ENCODE results near the gene KIF26A. TPM values are rescaled to one million over a fixed set of nuclear protein-coding genes. Genes with fewer than 3 reads are reported as not detected.

The KIF26A gene
- total RNA-seq, 4 donors from 2014 or later: 0.53 to 5.8 (median 1.6) TPM

GRCh38 chr14:104096751-104097700 lies 41.4 kb upstream of the KIF26A start:
- Histone ChIP-seq H3K27me3 (no peaks in the 10 kb centered on the region), H3K9me3 (no peaks in the 10 kb centered on the region), H3K4me1 (peaks cover 0 to 23% (median 0%) of the 10 kb centered on the region in 4 donors), H3K36me3 (no peaks in the 10 kb centered on the region), H3K4me3 (no peak overlapping the region), H3K27ac (no peak overlapping the region)
- DNase-seq: peak in 1 of 3 donors; percentile 43
- TF ChIP-seq CTCF (IDR thresholded peaks at IDR 0.05) (peak in 1 of 6 experiments; percentile 4), POLR2A (IDR thresholded peaks at IDR 0.05) (no peak)

- TF ChIP-seq CTCF (IDR thresholded peaks at IDR 0.05): no peak
- TF ChIP-seq POLR2A (IDR thresholded peaks at IDR 0.05): no peak
- H3K4me3 ChIP-seq: no peak overlapping the region
- H3K4me1 ChIP-seq: peaks cover 0 to 23% (median 0%) of the 10 kb centered on the region in 4 donors
- no peak overlapping the region for H3K27ac ChIP-seq
- no peaks in the 10 kb centered on the region for H3K36me3 ChIP-seq
- no peaks in the 10 kb centered on the region for H3K27me3 ChIP-seq
- no peaks in the 10 kb centered on the region for H3K9me3 ChIP-seq
- peak in 1 of 3 donors; percentile 34 for DNase-seq
Measured at GRCh38 chr14:104098272-104099095, 39.9 kb upstream of the KIF26A start.

DNA sequence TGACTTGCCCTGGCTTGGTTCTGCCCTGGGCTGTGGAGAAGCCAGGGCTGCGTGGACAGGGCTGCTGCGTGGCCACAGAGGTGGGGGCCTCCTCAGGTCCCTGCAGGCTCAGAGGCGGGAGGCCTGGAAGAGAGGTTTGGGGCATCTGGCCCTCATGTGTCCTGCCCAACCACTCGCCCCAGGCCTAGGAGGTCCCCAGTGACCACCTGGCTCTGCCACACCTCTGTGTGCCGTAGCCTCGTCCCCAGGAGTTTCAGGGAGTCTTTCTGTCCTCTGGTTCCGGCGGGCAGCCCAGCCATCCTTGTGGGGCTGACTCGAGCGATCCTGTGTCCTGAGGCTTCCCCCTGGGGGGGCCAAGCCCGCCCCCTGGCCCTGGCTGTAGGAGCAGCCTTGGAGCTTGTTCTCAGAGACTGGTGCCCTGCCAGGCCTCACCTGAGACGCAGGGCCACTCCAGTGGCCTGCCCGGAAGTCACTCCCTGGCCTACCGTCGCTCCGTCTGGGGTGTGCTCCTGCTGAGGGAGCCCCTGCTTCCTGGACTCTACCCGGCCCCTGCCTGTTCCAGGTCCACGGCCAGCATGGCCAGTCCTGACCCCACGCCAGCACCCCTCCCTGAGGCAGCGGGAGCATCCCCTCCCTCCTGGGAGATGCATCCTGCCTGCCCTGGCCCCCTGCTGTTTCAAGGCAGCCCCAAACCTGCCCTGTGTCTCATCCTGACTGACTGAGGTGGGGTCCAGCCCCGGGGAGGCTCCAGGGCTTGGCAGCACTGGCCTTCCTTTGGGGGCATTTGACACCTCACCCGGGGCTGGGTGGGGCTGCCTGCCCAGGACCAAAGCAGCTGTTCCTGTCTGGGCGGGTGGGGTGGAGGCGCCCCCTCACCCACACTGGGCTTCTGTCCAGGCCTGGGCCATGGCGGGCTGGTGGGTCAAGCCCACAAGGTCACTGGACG lies 39.0 kb upstream of the KIF26A start:
- Histone ChIP-seq H3K4me3 (no peak overlapping the region), H3K27ac (no peak overlapping the region), H3K4me1 (peaks cover 0 to 19% (median 0%) of the 10 kb centered on the region in 4 donors), H3K36me3 (no peaks in the 10 kb centered on the region), H3K9me3 (no peaks in the 10 kb centered on the region), H3K27me3 (no peaks in the 10 kb centered on the region)
- no peak for TF ChIP-seq POLR2A (IDR thresholded peaks at IDR 0.05)
- peak in 1 of 3 donors; percentile 44 for DNase-seq

DNA sequence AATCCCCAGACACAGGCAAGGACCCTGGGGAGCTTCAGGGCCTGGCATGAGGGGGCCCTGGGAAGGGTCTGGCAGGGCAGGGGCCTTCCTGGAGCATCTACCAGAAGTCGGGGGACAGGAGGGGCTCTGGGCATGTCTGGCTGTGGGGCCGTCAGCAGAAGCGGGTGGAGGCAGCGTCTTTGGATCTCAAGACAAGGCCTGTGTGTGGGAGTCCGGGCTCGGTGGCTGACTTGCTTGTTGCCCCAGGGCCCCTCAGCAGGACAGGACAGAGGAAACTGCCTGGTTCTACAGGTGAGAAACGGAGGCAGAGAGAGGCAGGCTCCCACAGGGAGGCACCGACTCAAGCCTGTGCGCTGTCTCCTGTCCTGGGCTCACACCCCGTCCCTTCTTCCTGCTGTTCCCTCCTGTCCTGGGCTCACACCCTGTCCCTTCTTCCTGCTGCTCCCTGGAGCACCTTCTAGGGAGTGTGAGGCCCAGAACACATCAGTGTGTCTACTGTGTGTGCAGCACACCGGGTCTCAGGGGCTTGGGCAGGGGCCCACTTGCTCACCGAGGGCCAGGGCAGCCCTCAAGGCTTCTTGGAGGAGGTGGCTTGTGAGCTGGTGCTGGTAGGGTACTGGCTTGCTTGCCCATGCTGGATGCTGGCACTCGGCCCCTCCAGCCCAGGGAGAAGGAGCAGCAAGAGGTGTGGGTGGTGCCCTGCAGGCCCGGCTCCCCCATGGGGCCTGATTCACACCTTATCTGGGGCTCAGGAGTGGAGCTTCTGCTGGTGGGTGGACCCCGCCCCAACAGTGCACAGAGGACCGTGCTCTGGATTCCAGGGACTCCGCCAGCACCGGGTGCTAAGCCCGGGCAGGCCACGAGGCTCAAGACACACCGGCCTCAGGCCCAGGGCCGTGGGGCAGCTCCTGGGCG lies 38.0 kb upstream of the KIF26A start:
- Histone ChIP-seq H3K4me3 (no peak overlapping the region), H3K27ac (peak overlapping the region in 1 of 4 donors; percentile 25), H3K27me3 (no peaks in the 10 kb centered on the region), H3K36me3 (no peaks in the 10 kb centered on the region), H3K9me3 (no peaks in the 10 kb centered on the region), H3K4me1 (peaks cover 0 to 14% (median 0%) of the 10 kb centered on the region in 4 donors)
- peak in 1 of 3 donors; percentile 57 for DNase-seq
- TF ChIP-seq CTCF (IDR thresholded peaks at IDR 0.05): no peak

- Histone ChIP-seq H3K27me3 (no peaks in the 10 kb centered on the region), H3K4me1 (peaks cover 0 to 18% (median 0%) of the 10 kb centered on the region in 4 donors), H3K27ac (no peak overlapping the region), H3K36me3 (no peaks in the 10 kb centered on the region), H3K9me3 (no peaks in the 10 kb centered on the region), H3K4me3 (no peak overlapping the region)
- no peak for TF ChIP-seq POLR2A (IDR thresholded peaks at IDR 0.05)
- DNase-seq: peak in 1 of 3 donors; percentile 41
Measured at GRCh38 chr14:104101086-104101621, 37.2 kb upstream of the KIF26A start.
